B cell (primary cell): ENCODE data around the gene ACTN1. TPM values are rescaled to one million over a fixed set of nuclear protein-coding genes. Genes with fewer than 3 reads are reported as not detected.

ENCODE experiments used
- ATAC-seq: fragments of 200-7000 bp; cut with Tn5 transposase; one replicate; pipeline ENCODE4 v1.10.0; 2021; ENCODE audit warnings: low read depth, mild to moderate bottlenecking, moderate number of reproducible peaks, moderate library complexity
- CTCF ChIA-PET: fragments of 350-600 bp; sonication (Branson Sonifier 250); formaldehyde crosslinking; loops from one replicate; lab custom pipeline; 2021; ENCODE audit warnings: antibody characterized with exemption, inconsistent platforms; lab: Charles Lee
- POLR2A ChIA-PET: fragments of 350-600 bp; sonication (Branson Sonifier 250); formaldehyde crosslinking; loops from one replicate; lab custom pipeline; 2021; ENCODE audit warnings: antibody characterized with exemption; lab: Charles Lee
- DNase-seq: peaks from one replicate; pipeline ENCODE4 v3.0.0; 2013
- H2AFZ ChIP-seq: 2 replicates; pipeline ENCODE4 v1.6.1; 2012; ENCODE audit warnings: mild to moderate bottlenecking, low read depth, low read length; ENCODE audit not compliant: insufficient read depth, poor library complexity, severe bottlenecking
- H3K27ac ChIP-seq, 2 donors: 1 replicate in 1 of 2; 2 replicates in 1 of 2; pipeline ENCODE4 v1.5.1; 2012 to 2013; ENCODE audit warnings: low read length in 2 of 2, mild to moderate bottlenecking in 2 of 2, moderate library complexity in 1 of 2
- H3K27me3 ChIP-seq, 4 experiments: fragments of 200-600 bp in 1 of 4; sonication (generic) in 1 of 4; replicated peaks in 1 of 4; 1 replicate in 2 of 4; 2 replicates in 2 of 4; pipeline versions ENCODE4 v1.6.1 to v1.7.0; 2013 to 2016; ENCODE audit warnings: low read length in 3 of 4, mild to moderate bottlenecking in 2 of 4, mixed read lengths in 1 of 4, moderate library complexity in 1 of 4; ENCODE audit not compliant: insufficient read depth in 4 of 4, control insufficient read depth in 3 of 4; ENCODE audit errors: control extremely low read depth in 1 of 4
- H3K36me3 ChIP-seq, 2 experiments: replicated peaks in 1 of 2; 1 replicate in 1 of 2; 2 replicates in 1 of 2; pipeline versions ENCODE4 v1.6.1 to v1.7.1; 2013; ENCODE audit warnings: low read length in 1 of 2; ENCODE audit not compliant: insufficient read depth in 2 of 2, control insufficient read depth in 1 of 2; ENCODE audit errors: control extremely low read depth in 1 of 2, extremely low read depth in 1 of 2
- H3K4me1 ChIP-seq, 2 donors: fragments of 200-600 bp in 1 of 2; sonication (generic) in 1 of 2; 1 replicate in 1 of 2; 2 replicates in 1 of 2; pipeline versions ENCODE4 v1.5.1 to v1.6.1; 2013 to 2017; ENCODE audit warnings: low read length in 2 of 2; ENCODE audit not compliant: control insufficient read depth in 2 of 2, insufficient read depth in 2 of 2
- H3K4me2 ChIP-seq: replicated peaks from 2 replicates; pipeline ENCODE3; 2012; ENCODE audit warnings: mild to moderate bottlenecking, low read depth, low read length; ENCODE audit not compliant: poor library complexity, severe bottlenecking
- H3K4me3 ChIP-seq, 5 experiments: fragments of 200-600 bp in 1 of 5; sonication (generic) in 1 of 5; 1 replicate in 3 of 5; 2 replicates in 2 of 5; pipeline versions ENCODE4 v1.5.1 to v1.7.0; 2011 to 2016; ENCODE audit warnings: low read length in 4 of 5, mild to moderate bottlenecking in 4 of 5, low read depth in 2 of 5, control low read depth in 1 of 5, moderate library complexity in 1 of 5; ENCODE audit not compliant: insufficient read depth in 1 of 5; ENCODE audit errors: control extremely low read depth in 1 of 5, extremely low read depth in 1 of 5
- H3K79me2 ChIP-seq: fragments of 200-600 bp; sonication (generic); one replicate; pipeline ENCODE4 v1.6.0; 2016; ENCODE audit warnings: low read length; ENCODE audit not compliant: control insufficient read depth, insufficient read depth
- H3K9ac ChIP-seq: fragments of 200-600 bp; sonication (generic); 2 replicates; pipeline ENCODE4 v1.6.1; 2017; ENCODE audit warnings: mild to moderate bottlenecking, low read length, moderate library complexity
- H3K9me3 ChIP-seq, 3 donors: one replicate each; pipeline versions ENCODE4 v1.6.1 to v1.7.1; 2013; ENCODE audit warnings: low read length in 2 of 3; ENCODE audit not compliant: control insufficient read depth in 2 of 3, insufficient read depth in 1 of 3; ENCODE audit errors: control extremely low read depth in 1 of 3
- H4K20me1 ChIP-seq: 2 replicates; pipeline ENCODE4 v1.6.0; 2012; ENCODE audit warnings: mild to moderate bottlenecking, low read length; ENCODE audit not compliant: insufficient read depth, control insufficient read depth, poor library complexity, severe bottlenecking
- H3K27ac Mint-ChIP-seq: one replicate; pipeline ENCODE4 v1.8.0; 2021; ENCODE audit warnings: mixed read lengths
- H3K27me3 Mint-ChIP-seq: one replicate; pipeline ENCODE4 v1.8.0; 2021; ENCODE audit warnings: mixed read lengths
- H3K4me1 Mint-ChIP-seq: one replicate; pipeline ENCODE4 v1.8.0; 2021; ENCODE audit warnings: mixed read lengths
- H3K4me3 Mint-ChIP-seq: one replicate; pipeline ENCODE4 v1.8.0; 2021; ENCODE audit warnings: mixed read lengths
- H3K9me3 Mint-ChIP-seq: one replicate; pipeline ENCODE4 v1.8.0; 2022; ENCODE audit warnings: mixed read lengths; ENCODE audit not compliant: insufficient read depth
- EZH2 ChIP-seq: IDR thresholded peaks from 2 replicates; pipeline ENCODE4 v1.6.1; 2012; ENCODE audit warnings: borderline replicate concordance, low read depth, mild to moderate bottlenecking, moderate library complexity, low read length; ENCODE audit not compliant: insufficient read depth, poor library complexity, severe bottlenecking
- WGBS: methylation state at CpG from one replicate; pipeline ENCODE4 v1.1.5; 2013; ENCODE audit warnings: missing lambda C conversion rate; ENCODE audit not compliant: insufficient coverage; 5-methylcytosine and 5-hydroxymethylcytosine counted together
- intact Hi-C: fragments of 100-400 bp; cut with micrococcal nuclease; formaldehyde crosslinking; loops from one replicate; pipeline ENCODE4 v1.10.0; 2022
- polyA plus RNA-seq: library from polyadenylated mRNA; depleted of rRNA; stranded (reverse); fragments of >200 nt; gene quantifications from 2 replicates; pipeline ENCODE4 v1.2.3, GENCODE V29; 2012
- total RNA-seq, 2 donors: library from RNA; stranded (reverse); fragments of 120-200 nt in 1 of 2; gene quantifications; 1 replicate in 1 of 2; 2 replicates in 1 of 2; pipeline versions ENCODE4 v1.2.3 to v1.2.4, GENCODE V29; 2013 to 2022
- TF ChIP-seq, protein P1 (sequence below): fragments of 200-600 bp; IDR thresholded peaks from one replicate; pipeline ENCODE4 v1.8.0; 2022; ENCODE audit warnings: antibody characterized with exemption, mild to moderate bottlenecking

Gene ACTN1
- total and polyA plus RNA-seq, 2 donors (not counting 1 experiment from before 2014, with no cell fraction given), result 0.74 to 0.89 TPM

DNA sequence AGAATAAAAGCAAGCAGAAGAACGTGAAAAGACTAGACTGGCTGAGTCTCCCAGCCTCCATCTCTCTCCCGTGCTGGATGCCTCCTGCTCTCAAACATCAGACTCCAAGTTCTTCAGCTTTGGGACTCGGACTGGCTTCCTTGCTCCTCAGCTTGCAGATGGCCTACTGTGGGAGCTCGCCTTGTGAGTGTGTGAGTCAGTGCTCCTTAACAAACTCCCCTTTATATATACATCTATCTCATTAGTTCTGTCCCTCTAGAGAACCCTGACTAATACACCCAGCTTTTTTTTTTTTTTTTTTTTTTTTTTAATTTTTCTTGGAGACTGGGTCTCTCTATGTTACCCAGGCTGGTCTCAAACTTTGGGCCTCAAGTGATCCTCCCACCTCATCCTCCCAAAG lies 46.9 kb downstream of the ACTN1 start:
- Mint-ChIP-seq H3K27me3 (peaks cover 26% of the 10 kb centered on the region), H3K9me3 (no peaks in the 10 kb centered on the region), H3K4me3 (no peak overlapping the region), H3K4me1 (no peaks in the 10 kb centered on the region), H3K27ac (no peak overlapping the region)
- intact Hi-C loops, result no loop called here
- no peak overlapping the region for H3K9ac ChIP-seq
- no peak overlapping the region for H3K4me3 ChIP-seq
- H2AFZ ChIP-seq, result no peak overlapping the region
- no peak for DNase-seq
- CTCF ChIA-PET, result no interaction called here
- no peak for ATAC-seq
- TF ChIP-seq, protein P1, sequence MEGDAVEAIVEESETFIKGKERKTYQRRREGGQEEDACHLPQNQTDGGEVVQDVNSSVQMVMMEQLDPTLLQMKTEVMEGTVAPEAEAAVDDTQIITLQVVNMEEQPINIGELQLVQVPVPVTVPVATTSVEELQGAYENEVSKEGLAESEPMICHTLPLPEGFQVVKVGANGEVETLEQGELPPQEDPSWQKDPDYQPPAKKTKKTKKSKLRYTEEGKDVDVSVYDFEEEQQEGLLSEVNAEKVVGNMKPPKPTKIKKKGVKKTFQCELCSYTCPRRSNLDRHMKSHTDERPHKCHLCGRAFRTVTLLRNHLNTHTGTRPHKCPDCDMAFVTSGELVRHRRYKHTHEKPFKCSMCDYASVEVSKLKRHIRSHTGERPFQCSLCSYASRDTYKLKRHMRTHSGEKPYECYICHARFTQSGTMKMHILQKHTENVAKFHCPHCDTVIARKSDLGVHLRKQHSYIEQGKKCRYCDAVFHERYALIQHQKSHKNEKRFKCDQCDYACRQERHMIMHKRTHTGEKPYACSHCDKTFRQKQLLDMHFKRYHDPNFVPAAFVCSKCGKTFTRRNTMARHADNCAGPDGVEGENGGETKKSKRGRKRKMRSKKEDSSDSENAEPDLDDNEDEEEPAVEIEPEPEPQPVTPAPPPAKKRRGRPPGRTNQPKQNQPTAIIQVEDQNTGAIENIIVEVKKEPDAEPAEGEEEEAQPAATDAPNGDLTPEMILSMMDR, result no peak
- TF ChIP-seq EZH2, result no peak
- H3K9me3 ChIP-seq, result no peaks in the 10 kb centered on the region
- WGBS, result 100% methylated on average over 4 of the region's 4 CpGs
- no peaks in the 10 kb centered on the region for H3K36me3 ChIP-seq
- H3K27me3 ChIP-seq, result peaks cover 0 to 8% (median 0%) of the 10 kb centered on the region in 4 experiments
- H3K79me2 ChIP-seq, result no peaks in the 10 kb centered on the region
- no peaks in the 10 kb centered on the region for H3K4me1 ChIP-seq
- H3K4me2 ChIP-seq, result no peak overlapping the region
- POLR2A ChIA-PET, result no interaction called here
- no peaks in the 10 kb centered on the region for H4K20me1 ChIP-seq
- H3K27ac ChIP-seq, result no peak overlapping the region

DNA sequence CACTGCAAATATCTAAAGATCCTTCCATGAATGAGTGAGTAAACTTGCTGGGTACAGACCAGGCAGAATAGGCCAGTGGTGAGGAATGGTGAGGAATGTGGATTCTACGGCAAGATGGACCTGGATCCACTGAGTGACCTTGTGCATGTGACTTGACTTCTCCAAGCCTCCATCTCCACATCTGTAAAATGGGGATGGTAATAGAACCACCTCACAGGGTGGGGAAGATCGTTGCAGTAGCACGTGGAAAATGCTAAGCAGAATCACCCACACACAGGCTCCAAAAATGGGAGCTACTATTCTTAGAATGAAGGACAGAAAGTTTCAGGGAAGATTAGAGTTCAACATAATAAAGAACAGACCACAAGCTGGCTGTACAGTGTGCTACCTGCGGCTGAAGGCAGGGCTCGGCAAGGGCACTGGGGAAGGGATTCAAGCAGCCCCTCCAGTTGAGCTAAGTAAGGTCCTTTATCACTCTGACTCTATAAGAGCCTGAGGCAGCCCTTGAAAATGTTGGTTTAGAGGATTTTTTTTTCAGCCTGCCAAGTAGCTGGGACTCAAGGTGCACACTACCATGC lies 47.5 kb downstream of the ACTN1 start:
- H3K27ac ChIP-seq, result no peak overlapping the region
- no peak overlapping the region for H3K4me3 Mint-ChIP-seq

More for the DNA sequence above, 47.5 kb downstream of the ACTN1 start:
- Mint-ChIP-seq H3K27ac (no peak overlapping the region), H3K4me1 (no peaks in the 10 kb centered on the region), H3K9me3 (peaks cover 4% of the 10 kb centered on the region), H3K27me3 (peaks cover 33% of the 10 kb centered on the region)
- no peaks in the 10 kb centered on the region for H3K4me1 ChIP-seq
- no peak for TF ChIP-seq EZH2
- TF ChIP-seq, protein P1, result no peak
- DNase-seq (no peak), ATAC-seq (no peak)
- peaks cover 0 to under 1% (median 0%) of the 10 kb centered on the region in 3 donors for H3K9me3 ChIP-seq
- ChIA-PET CTCF (no interaction called here), POLR2A (no interaction called here)
- no peak overlapping the region for H2AFZ ChIP-seq
- H3K79me2 ChIP-seq, result no peaks in the 10 kb centered on the region
- intact Hi-C loops, result no loop called here
- H3K4me3 ChIP-seq, result no peak overlapping the region
- no peaks in the 10 kb centered on the region for H3K36me3 ChIP-seq
- H4K20me1 ChIP-seq, result no peaks in the 10 kb centered on the region
- peaks cover 0 to 11% (median 0%) of the 10 kb centered on the region in 4 experiments for H3K27me3 ChIP-seq
- WGBS, result no CpG with 5 or more reads among the region's 5 CpGs
- no peak overlapping the region for H3K4me2 ChIP-seq
- H3K9ac ChIP-seq, result no peak overlapping the region
